ENCODE measurements around the gene GINS3.

GINS3 gene

GRCh38 chr16:58426966-58427365, 34.7 kb downstream of the GINS3 start:
- DNase-seq = no peak

GRCh38 chr16:58428621-58429542, 36.6 kb downstream of the GINS3 start:
- DNase-seq = no peak

GRCh38 chr16:58430718-58431117, 38.4 kb downstream of the GINS3 start:
- DNase-seq = no peak

DNA sequence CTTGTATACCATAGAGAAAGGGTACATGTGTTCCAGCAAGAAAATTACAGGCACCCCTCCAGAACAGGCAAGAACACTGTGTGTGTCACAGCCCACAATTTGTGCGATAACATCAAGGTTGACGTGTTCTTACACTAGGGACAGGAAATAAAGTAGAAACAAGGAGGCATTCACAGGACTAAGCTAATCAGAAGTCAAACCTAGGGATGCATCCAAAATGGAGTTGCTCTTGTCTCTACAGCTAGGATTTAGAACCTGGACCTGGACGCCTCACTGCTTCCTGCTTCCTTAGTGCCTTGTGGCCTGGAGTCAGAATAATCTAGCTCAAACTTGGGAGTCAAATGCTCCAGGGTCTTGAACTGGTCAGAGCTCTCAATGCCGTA, 41.3 kb downstream of the GINS3 start:
- no peak for DNase-seq

DNA sequence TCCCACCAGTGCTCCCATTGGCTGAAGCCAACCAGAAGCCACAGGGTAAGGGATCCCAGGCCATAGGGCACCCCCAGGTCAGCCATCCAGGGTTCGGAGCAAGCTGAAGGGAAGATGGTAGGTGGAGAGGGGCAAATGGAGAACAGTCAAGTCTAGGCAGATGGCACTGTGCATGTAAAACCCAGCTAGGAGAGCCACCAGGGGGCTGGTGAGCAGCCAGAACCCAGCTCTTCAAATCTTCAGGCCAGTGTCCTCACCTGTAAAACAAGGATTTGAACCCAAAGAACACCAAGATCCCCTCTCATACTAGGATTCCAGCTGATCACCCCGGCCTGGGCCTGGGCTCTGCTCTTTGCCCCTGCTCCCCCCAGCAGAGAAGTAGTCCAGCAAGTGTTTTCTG, 43.5 kb downstream of the GINS3 start:
- no peak for DNase-seq

DNA sequence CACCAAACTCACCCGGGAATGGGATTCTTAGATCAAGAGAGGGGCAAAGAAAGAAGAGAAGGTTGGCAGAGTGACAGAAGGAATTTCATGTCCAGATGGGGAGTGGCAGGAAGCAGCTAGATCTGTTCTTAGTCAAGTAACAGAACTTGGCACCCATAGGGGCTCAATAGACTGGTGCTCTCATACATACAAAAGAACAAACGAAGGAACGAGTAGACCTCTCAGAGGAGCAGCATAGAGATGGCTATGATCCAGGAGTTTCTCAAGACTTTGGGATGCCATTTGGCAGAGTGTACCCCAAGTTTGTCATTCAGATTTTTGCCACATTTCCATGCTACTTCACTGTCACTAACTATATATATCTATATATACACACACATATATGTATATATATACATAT, 47.9 kb downstream of the GINS3 start:
- DNase-seq = no peak

DNA sequence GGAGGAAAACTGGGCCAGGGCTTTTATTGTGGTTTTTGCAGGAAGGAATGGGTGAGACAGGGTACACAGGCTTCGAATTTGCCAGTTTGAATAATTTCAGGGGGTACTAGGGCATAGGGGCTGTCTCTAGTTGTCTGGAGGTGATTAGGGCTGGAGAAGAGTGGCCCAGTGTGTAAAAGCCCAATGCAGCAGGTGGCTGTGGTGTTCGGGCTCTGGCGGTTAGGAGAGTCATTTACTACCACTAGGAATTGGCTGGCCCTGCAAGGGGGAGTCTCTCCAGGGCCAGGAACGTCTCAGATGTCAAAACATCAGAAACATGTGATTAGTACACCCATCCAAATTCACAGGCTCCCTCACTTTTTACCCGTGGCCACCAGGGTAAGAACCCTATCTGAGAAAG, 50.3 kb downstream of the GINS3 start:
- no peak for DNase-seq

DNA sequence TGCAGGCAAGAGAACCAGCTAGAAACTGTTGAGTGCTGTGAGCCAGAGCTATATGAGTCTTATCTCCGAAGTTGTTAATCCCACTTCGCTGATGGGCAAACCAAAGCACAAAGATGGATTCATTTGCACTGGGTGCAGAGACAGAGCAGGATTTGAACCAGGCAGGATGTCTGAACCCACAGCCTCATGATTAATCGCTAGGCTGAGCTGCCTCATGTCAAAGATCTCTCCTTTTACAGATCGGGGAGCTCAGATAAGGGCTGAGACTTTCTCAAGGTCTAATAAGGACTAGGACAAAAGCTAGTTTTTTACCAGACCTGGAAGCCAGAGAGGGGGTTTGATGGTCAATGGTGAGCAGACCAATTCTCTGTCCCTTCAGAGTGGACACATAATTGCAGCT, 51.5 kb downstream of the GINS3 start:
- DNase-seq = no peak

DNA sequence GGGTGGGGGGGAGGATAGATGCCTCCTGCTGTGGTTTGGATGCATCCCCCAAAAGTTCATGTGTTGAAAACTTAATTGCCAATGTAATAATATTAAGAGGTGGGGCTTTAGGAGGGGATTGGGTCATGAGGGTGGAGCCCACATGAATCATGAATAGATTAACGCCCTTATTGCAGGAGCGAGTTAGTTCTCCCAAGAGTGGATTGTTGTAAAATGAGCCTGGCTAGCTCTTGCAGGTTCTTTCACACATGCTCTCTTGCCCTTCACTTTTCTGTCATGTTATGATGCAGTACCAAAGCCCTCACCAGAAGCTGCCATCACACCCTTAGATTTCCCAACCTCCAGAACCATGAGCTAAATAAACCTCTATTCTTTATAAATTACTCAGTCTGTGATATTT, 52.0 kb downstream of the GINS3 start:
- DNase-seq = no peak

DNA sequence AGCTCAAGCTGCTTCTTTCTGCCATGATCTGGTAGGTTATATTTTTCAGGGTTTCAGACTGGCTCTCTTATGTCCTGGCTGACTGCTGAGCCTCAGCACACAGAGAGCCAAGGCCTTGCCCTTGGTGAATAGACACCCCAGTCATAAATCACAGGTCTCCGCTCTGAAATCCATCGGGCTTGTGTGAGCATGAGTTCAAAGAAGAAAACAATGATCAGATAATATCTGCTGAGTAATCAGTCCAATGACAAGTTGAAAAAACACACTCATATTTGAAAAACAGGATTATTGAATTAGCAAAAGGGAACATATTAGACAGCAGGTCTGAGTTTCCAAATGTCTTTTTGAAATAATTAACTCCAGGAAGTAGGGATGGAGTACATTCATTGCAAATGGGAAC, 56.6 kb downstream of the GINS3 start:
- no peak for DNase-seq

DNA sequence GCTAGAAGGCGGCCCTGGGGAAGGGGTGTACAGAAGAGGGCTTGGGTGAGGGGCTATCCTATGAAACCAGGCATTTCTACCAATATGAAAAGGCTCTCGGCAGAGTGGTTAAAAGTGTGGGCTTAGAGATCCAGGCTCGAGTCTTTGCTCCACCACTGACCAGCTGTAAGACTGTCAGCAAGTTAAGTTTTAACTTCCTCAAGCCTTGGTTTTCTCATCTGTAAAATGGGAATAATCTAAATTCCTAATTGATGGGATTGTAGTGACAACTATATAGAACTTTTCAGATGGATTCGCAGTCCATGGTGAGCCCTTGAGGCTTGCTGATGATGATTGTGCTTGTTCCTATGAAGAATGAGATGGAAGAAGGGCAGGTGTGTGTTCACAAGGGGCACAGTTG, 57.0 kb downstream of the GINS3 start:
- DNase-seq = no peak

DNA sequence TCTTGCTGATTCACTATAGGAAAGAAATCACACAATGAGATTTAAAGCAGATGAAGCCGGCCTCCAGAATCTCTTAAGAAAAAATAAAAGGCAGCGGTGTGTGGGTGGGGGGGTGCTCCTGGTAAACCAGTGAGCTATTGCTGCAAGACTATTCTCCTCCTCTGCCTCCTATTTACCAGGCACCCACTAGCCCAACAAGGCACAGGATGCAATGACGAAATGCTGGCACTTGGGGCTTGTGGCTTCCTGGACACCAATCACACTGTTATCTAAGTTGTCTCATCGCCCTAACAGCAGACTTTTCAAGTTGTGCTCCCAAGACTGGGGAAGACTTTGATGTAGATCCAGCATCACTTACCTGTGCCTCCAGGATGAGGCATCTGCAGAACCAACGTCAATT, 57.5 kb downstream of the GINS3 start:
- no peak for DNase-seq

GRCh38 chr16:58450590-58450989, 58.3 kb downstream of the GINS3 start:
- DNase-seq = no peak

DNA sequence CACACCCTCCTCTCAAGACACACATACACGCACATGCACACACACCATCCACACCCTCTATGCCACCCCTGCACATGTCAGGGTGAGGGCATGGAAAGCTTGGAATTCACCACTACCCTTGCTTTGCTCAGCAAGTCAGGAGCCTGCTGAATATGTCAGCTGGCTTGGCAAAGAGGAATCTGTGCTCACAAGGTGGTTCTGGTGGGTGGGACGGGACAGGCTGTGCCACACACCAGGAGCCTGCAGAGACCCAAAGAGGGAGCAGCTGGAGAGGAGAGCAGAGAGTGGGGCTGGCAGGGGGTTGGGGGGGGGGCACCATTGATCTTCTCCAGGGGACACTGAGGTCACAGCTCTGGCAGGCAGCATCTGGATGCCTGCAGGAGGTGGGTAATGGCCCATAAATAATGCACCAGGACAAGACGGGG, 59.0 kb downstream of the GINS3 start:
- no peak for DNase-seq

GRCh38 chr16:58451945-58452401, 59.7 kb downstream of the GINS3 start:
- no peak for DNase-seq

DNA sequence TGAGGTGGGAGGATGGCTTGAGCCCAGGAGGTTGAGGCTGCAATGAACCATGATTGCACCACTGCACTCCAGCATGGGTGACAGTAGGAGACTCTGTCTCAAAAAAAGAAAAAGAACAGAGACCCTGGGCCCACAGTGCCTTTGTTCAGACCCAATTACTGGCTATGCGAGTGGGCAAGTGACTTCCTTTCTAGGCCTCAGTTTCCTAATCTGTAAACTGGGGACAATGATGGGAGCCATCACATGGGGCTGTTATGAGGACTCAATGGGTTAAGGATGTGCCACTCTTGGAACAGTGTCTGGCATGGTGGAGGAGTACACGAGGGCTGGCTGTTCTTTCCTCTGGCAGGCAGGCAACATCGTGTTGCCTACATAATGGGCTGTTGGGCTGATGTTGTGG, 60.4 kb downstream of the GINS3 start:
- DNase-seq = no peak

DNA sequence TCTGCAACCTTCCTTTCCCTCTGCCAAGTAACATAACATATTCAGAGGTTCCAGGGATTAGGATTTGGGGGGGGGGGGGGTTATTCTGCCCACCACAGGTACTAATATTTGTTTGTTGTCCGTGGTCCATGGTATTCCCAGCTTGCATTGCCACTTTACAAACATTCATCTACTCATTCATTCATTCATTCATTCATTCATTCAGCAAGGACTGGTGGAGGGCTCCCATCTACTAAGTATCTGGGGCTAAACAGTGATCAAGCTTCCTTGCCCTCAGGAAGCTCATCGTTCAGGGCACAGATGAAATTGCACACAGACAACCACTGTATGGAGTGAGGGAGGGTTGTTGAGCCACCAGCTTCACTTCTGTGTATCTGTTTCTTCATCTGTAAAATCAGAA, 61.9 kb downstream of the GINS3 start:
- DNase-seq = no peak

DNA sequence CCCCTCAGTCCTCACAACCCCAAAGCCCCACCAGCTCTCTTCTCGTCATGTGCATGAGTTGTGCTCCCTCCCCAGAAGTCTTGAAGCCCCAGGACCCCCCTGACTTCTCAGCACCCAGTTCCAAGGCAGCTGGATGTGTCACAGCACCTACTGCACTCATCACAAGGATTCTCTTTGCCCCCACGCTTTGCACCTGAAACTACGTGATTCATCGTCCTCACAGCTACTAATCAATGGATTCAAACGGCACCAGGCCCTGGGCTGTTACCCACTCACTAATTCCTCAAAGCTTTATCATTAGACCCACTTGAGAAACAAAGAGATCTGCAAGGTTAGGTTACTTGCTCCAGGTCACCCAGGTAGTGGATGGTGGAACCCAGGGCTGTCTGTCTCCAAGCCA, 62.6 kb downstream of the GINS3 start:
- DNase-seq = no peak

Measured in stimulated activated naive CD4-positive, alpha-beta T cell treated with Interleukin-2 at 50 U/mL for 16 hours (primary cell).